Measurements from ENCODE around the gene CCL19. TPM values are rescaled to one million over a fixed set of nuclear protein-coding genes. Genes with fewer than 3 reads are reported as not detected.
"Not testable (repeated sequence)": the region's sequence is repeated elsewhere in the genome, so short reads cannot be mapped to it uniquely, and the experiment has no call there.

Gene CCL19
- total RNA-seq = not detected in 2 replicates

DNA sequence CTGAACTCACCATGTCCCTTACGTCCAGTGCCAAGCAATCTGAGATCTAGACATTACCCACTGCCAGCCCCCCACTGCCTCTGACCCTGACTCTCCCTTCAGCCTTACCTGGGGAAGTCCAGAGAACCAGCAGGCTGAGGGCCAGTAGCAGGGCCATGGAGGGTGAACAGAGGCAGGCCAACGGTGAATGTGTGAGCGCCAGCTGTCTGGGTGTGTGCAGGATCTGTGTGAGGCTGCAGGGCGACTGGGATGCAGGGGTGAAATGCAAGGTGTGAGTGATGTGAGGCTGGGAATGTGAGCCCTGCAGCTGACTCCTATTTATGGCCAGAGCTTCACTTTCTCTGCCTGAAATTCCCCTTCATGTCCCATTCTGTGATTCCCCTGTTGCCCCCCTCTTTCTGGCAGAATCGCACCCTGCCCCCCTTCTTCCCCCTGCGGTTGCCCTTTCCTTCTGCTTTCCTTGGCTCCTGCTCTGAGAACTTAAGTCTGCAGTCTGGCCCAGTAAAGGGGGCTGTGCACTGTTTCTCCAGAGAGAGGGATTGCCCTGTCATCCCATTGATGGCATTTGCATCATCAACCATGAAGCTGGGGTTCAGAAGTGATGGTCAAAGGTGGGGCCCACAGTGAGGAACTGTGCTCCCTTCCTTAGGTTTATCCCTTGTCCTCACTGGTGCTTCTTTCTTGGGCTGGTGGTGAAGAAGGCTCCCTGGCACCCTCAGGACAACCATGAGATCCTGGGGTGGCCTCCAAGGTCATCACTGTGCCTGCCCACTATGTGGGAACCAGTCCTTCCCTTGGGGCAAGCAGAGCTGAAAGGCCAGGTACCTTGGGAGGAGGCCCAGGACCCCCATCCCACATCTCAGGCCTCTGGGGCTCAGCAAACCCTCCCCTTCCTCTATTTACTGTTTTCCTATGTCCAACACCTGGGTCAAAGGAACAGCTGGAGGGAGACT lies at the start of gene CCL19:
Gene CCL19, minus strand, starts transcription at position 294 of the 953 bp plus-strand sequence. Its CDS starts 137 bp downstream, at position 157.
- TF ChIP-seq, protein P1, sequence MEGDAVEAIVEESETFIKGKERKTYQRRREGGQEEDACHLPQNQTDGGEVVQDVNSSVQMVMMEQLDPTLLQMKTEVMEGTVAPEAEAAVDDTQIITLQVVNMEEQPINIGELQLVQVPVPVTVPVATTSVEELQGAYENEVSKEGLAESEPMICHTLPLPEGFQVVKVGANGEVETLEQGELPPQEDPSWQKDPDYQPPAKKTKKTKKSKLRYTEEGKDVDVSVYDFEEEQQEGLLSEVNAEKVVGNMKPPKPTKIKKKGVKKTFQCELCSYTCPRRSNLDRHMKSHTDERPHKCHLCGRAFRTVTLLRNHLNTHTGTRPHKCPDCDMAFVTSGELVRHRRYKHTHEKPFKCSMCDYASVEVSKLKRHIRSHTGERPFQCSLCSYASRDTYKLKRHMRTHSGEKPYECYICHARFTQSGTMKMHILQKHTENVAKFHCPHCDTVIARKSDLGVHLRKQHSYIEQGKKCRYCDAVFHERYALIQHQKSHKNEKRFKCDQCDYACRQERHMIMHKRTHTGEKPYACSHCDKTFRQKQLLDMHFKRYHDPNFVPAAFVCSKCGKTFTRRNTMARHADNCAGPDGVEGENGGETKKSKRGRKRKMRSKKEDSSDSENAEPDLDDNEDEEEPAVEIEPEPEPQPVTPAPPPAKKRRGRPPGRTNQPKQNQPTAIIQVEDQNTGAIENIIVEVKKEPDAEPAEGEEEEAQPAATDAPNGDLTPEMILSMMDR (conservative IDR thresholded peaks at IDR 0.05; ENCODE audit: low read depth, low read length) = no peak
- no peak within 1 kb of the TSS for H3K4me3 ChIP-seq (ENCODE audit: low read depth, low read length)
- no peak for DNase-seq (ENCODE audit: low read depth)

DNA sequence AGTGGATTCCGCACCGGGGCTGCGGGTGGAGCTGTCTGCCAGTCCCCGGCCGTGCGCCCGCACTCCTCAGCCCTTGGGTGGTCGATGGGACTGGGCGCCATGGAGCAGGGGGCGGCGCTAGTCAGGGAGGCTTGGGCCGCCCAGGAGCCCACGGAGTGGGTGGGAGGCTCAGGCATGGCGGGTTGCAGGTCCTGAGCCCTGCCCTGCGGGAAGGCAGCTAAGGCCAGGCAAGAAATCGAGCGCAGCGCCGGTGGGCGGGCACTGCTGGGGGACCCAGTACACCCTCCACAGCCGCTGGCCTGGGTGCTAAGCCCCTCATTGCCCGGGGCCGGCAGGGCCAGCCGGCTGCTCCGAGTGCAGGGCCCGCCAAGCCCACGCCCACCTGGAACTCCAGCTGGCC lies 49.1 kb upstream of the CCL19 start:
- not testable (repeated sequence) for H3K4me3 ChIP-seq (ENCODE audit: low read depth, low read length); DNase-seq (ENCODE audit: low read depth)

DNA sequence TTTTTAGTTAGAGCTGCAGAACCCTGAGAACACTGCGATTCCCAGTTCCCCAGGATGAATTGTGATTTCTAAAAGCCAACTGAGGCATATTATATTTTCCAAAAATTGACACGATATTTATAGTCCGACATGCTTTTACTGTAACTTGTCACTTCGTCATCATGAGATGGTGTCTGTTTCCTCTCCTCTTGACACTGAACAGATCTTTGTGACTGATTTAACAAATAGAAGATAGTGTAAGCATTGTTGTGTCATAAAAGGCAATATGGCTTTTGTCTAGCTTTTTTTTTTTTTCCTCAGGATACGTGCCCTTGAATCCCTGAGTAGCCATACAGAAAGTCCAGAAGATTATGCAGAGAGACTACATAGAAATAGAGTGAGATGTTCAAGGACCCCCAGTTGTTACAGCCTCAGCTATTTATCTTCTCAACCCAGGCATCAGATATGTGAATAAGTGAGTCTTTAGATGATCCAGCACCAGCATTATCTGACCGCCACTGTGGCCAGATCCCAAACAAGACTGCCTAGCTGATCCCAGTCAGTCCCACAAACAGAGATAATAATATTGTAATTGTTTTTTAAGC lies 46.7 kb upstream of the CCL19 start:
- no peak for DNase-seq (ENCODE audit: low read depth)
- TF ChIP-seq, protein P1 (conservative IDR thresholded peaks at IDR 0.05; ENCODE audit: low read depth, low read length) = no peak
- H3K4me3 ChIP-seq (ENCODE audit: low read depth, low read length) = no peak overlapping the region

DNA sequence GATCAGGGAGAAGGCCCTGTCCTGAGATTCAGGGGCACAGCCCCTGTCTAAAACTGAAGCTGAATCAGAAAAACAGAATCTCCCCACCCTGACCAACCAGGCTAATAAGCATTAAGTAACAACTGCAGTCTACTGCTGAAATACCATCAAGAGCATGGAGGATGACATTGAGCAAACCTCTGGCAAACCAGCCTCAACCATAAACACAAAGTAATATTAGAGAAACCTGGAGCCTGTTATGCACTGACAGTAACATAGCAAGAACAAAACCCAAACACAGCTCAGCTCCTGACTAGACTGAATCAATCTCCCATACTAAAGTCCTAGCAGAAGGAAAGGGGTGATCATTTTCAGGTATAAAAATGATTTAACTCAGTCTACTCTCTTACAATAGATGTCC lies 43.6 kb upstream of the CCL19 start:
- H3K4me3 ChIP-seq (ENCODE audit: low read depth, low read length) = no peak overlapping the region
- DNase-seq (ENCODE audit: low read depth) = no peak
- TF ChIP-seq, protein P1 (conservative IDR thresholded peaks at IDR 0.05; ENCODE audit: low read depth, low read length) = no peak

DNA sequence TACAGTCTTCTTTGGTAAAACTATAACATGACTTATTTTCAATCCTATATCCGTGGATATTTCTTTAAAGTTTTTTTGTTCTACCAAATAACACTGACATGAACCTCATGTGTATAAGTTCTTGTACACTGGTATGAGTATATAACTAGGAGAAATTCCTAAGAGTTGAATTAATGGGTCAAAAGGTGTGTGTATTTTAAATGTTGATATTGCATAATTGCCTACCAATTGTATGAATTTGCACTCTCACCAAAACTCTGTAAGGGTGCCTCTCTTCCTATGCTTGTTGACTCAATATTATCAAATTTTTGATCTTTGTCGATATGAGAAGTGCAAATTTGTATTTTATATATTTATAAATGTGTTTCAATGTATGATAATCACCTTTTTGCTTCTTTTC lies 41.8 kb upstream of the CCL19 start:
- no peak overlapping the region for H3K4me3 ChIP-seq (ENCODE audit: low read depth, low read length)
- TF ChIP-seq, protein P1 (conservative IDR thresholded peaks at IDR 0.05; ENCODE audit: low read depth, low read length) = no peak
- no peak for DNase-seq (ENCODE audit: low read depth)

DNA sequence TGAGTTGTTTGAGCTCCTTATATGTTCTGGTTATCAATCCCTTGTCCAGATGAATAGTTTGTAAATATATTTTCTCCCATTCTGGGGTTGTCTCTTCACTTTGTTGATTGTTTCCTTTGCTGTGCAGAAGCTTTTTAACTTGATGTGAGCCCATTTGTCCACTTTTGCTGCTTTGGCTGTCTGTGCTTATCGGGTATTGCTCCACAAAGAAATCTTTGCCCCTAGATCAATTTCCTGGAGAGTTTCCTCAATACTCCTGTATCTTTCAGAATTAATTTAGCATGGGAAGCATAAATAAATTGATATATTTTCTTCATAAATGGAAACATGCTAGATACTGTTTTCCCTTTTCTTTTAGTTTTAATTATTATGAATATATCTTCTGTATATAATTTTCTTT lies 41.4 kb upstream of the CCL19 start:
- TF ChIP-seq, protein P1 (conservative IDR thresholded peaks at IDR 0.05; ENCODE audit: low read depth, low read length) = no peak
- DNase-seq (ENCODE audit: low read depth) = no peak
- H3K4me3 ChIP-seq (ENCODE audit: low read depth, low read length) = no peak overlapping the region

DNA sequence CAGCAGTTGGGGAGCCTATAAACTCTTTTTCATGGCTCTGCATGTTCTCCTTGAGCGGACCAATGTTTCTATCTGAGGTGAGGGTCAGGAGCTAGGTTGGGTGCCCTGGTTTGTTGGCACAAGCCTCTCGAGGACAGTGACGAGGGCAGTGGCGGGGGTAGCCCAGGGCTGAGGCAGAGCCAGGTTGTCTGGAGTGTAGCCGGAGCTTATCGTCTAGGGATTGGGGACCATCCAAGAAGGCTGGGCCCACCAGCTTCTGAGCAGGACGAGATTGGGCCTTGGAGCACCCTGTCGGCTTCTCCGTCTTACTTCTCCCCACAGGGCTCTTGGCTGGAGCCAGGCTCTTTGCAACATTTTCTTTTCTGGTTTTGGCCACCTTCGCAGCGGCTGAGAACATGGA lies 32.1 kb upstream of the CCL19 start:
- TF ChIP-seq, protein P1 (conservative IDR thresholded peaks at IDR 0.05; ENCODE audit: low read depth, low read length) = no peak
- DNase-seq (ENCODE audit: low read depth) = no peak
- H3K4me3 ChIP-seq (ENCODE audit: low read depth, low read length) = no peak overlapping the region

DNA sequence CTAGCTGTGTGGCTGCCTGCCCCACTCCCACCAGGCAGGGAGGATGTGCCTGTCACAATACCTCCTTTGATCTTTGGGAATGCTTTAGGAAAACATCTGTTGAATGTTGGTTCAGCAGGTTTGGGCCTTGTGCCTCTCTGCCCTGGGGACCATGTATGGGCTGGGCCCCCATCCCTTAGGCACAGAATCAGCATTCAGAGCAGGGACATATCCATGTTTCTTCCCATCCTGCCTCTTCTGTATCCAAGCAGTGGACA lies 28.6 kb upstream of the CCL19 start:
- not testable (repeated sequence) for H3K4me3 ChIP-seq (ENCODE audit: low read depth, low read length)

More for the DNA sequence above, 28.6 kb upstream of the CCL19 start:
- not testable (repeated sequence) for DNase-seq (ENCODE audit: low read depth)

Data from epithelial cell of proximal tubule (primary cell).